IPS-NIHi7 (cell line): Measurements from ENCODE around the gene MOGAT2.
A peak's percentile ranks its signal among the peaks of the same experiment; 100 is the strongest.
"Not testable (repeated sequence)": the region's sequence is repeated elsewhere in the genome, so short reads cannot be mapped to it uniquely, and the experiment has no call there.

Experiments used
- DNase-seq: peaks from one replicate; pipeline ENCODE4 v3.0.0; 2012; ENCODE audit warnings: mixed read lengths; ENCODE audit errors: extremely low spot score

Gene MOGAT2

GRCh38 chr11:75717608-75718418 is at the start of gene MOGAT2:
MOGAT2 (plus strand) TSS chr11:75717838; CDS start chr11:75717889, 51 bp downstream.
- no peak for DNase-seq

GRCh38 chr11:75668451-75669297 is 49.0 kb upstream of the MOGAT2 start, which contains the start of gene MAP6:
MAP6 (minus strand) TSS chr11:75669038; CDS start chr11:75668369, 669 bp downstream.
- peak; percentile 55 for DNase-seq

- no peak for DNase-seq
These were observed 43.6 kb upstream of the MOGAT2 start for GRCh38 chr11:75673977-75674582.

GRCh38 chr11:75677275-75677674 is 40.4 kb upstream of the MOGAT2 start:
- DNase-seq = no peak

- DNase-seq = no peak
These were observed 39.7 kb upstream of the MOGAT2 start for GRCh38 chr11:75677909-75678308.

GRCh38 chr11:75678620-75679259 is 38.9 kb upstream of the MOGAT2 start:
- DNase-seq = no peak

- no peak for DNase-seq
These were observed 38.1 kb upstream of the MOGAT2 start for GRCh38 chr11:75679566-75679965.

GRCh38 chr11:75683856-75684255 is 33.8 kb upstream of the MOGAT2 start:
- DNase-seq = not testable (repeated sequence)

- DNase-seq = no peak
These were observed 27.6 kb upstream of the MOGAT2 start for GRCh38 chr11:75689863-75690609.

- no peak for DNase-seq
These were observed 25.8 kb upstream of the MOGAT2 start for GRCh38 chr11:75691804-75692203.

- no peak for DNase-seq
These were observed 19.6 kb upstream of the MOGAT2 start for GRCh38 chr11:75697906-75698581.

GRCh38 chr11:75700940-75701339 is 16.7 kb upstream of the MOGAT2 start:
- no peak for DNase-seq

GRCh38 chr11:75703695-75704237 is 13.9 kb upstream of the MOGAT2 start:
- DNase-seq = no peak

- DNase-seq = no peak
These were observed 12.1 kb upstream of the MOGAT2 start for GRCh38 chr11:75705541-75705940.

GRCh38 chr11:75706260-75706729 is 11.3 kb upstream of the MOGAT2 start:
- DNase-seq = peak; percentile 93

- DNase-seq = no peak
These were observed 3.4 kb upstream of the MOGAT2 start for GRCh38 chr11:75714211-75714610.

- DNase-seq = no peak
These were observed 1.9 kb upstream of the MOGAT2 start for GRCh38 chr11:75715688-75716087.

GRCh38 chr11:75716659-75717058 is 979 bp upstream of the MOGAT2 start:
- no peak for DNase-seq

GRCh38 chr11:75718419-75719339 is 1.0 kb downstream of the MOGAT2 start:
- no peak for DNase-seq
